Heart right ventricle (tissue), 16 donors: Measurements from ENCODE around the gene PEA15. TPM values are rescaled to one million over a fixed set of nuclear protein-coding genes. Genes with fewer than 3 reads are reported as not detected.

Experiments
- ATAC-seq, 8 donors: fragments of 200-7000 bp; cut with Tn5 transposase; one replicate each; pipeline ENCODE4 v1.9.1; 2020; ENCODE audit warnings: mild to moderate bottlenecking in 8 of 8, moderate library complexity in 8 of 8, moderate number of reproducible peaks in 1 of 8
- DNase-seq, 2 donors: peaks; one replicate each; pipeline ENCODE4 v3.0.0-alpha.2; 2020
- H3K27ac ChIP-seq, 10 donors: fragments of 200-600 bp; sonication (generic) in 2 of 10; one replicate each; pipeline versions ENCODE4 v1.5.0 to v1.8.0; 2020 to 2022; ENCODE audit warnings: mild to moderate bottlenecking in 3 of 10
- H3K27me3 ChIP-seq, 7 donors: fragments of 200-600 bp; one replicate each; pipeline ENCODE4 v1.8.0; 2021 to 2022; ENCODE audit warnings: mild to moderate bottlenecking in 2 of 7
- H3K36me3 ChIP-seq, 9 donors: fragments of 200-600 bp; sonication (generic) in 1 of 9; one replicate each; pipeline versions ENCODE4 v1.5.0 to v1.8.0; 2020 to 2022; ENCODE audit warnings: mild to moderate bottlenecking in 2 of 9
- H3K4me1 ChIP-seq, 9 donors: fragments of 200-600 bp; sonication (generic) in 1 of 9; one replicate each; pipeline versions ENCODE4 v1.5.0 to v1.8.0; 2020 to 2022; ENCODE audit warnings: mild to moderate bottlenecking in 4 of 9
- H3K4me3 ChIP-seq, 10 donors: fragments of 200-600 bp; sonication (generic) in 2 of 10; one replicate each; pipeline versions ENCODE4 v1.5.0 to v1.8.0; 2020 to 2022; ENCODE audit warnings: mild to moderate bottlenecking in 7 of 10, moderate library complexity in 2 of 10
- H3K9me3 ChIP-seq, 11 donors: fragments of 200-600 bp in 10 of 11; sonication (generic) in 2 of 11; one replicate each; pipeline versions ENCODE4 v1.5.0 to v1.8.0; 2013 to 2022; ENCODE audit warnings: mild to moderate bottlenecking in 2 of 11, control low read depth in 1 of 11, moderate library complexity in 1 of 11
- WGBS, 2 donors: extraction: QIAGEN DNeasy Blood & Tissue Kit; methylation state at CpG; one replicate each; pipeline ENCODE4 v1.1.7; 2013; ENCODE audit warnings: inconsistent platforms in 1 of 2; 5-methylcytosine and 5-hydroxymethylcytosine counted together
- intact Hi-C, 10 donors: fragments of 100-400 bp; cut with DNase I; formaldehyde crosslinking; loops; one replicate each; pipeline versions ENCODE4 v1.11.1 to v1.14.2; 2022
- polyA plus RNA-seq, 2 donors: library from polyadenylated mRNA; stranded (reverse); fragments of 200-250 nt; gene quantifications; one replicate each; pipeline ENCODE4 v1.2.3, GENCODE V29; 2013
- total RNA-seq, 10 donors: library from RNA; stranded (reverse); fragmentation: NEBNext Ultra II Directional in 3 of 10; extraction: Animal tissue kit (Norgen Biotek cat#: 25700) in 3 of 10; gene quantifications; one replicate each; pipeline versions ENCODE4 v1.2.1 to v1.2.4, GENCODE V29; 2021 to 2023
- TF ChIP-seq, protein P1 (sequence below), 9 donors: fragments of 200-600 bp; sonication (generic) in 2 of 9; IDR thresholded peaks; one replicate each; pipeline versions ENCODE4 v1.5.0 to v1.8.0; 2021 to 2022; ENCODE audit warnings: antibody characterized with exemption in 9 of 9, mild to moderate bottlenecking in 5 of 9, moderate library complexity in 1 of 9
- donor health status: Arrhythmogenic right ventricular cardiomyopathy.
- donor health status: ischemic (EF 13 %, LVEDD 7.1; RV severe dilation, severe dysfunction).
- donor health status: healthy with polysubstance abuse.
- donor health status: DM: no; HTN: yes; CAD: no.
- donor health status: DM: no; HTN: no; CAD: no.
- donor health status: ischemic (EF 25% LVEDD 6.9; RV normal size, moderate dysfunction).
- donor health status: ischemic (EF 25% LVEDD 5.7; RV mildly dilated, moderate dysfunction).
- donor health status: healthy.
- donor health status: DM: yes; HTN: yes; CAD: no.
- donor health status: Ischemic cardiomyopathy.
- donor health status: ischemic (EF 35%, LVEDD 5.7; RV mildly dilated, moderate dysfunction).
- donor health status: nonischemic (EF 11% LVEDD 7.7; RV severe dilation, severe dysfunction).
- donor health status: DM: yes; HTN: yes; CAD: no.
- donor health status: PGD.
- donor health status: ischemic (EF 29% LVEDD 5.4; RV normal size, mild dysfunction).
- donor health status: nonischemic (EF 23%, LVEDD 6.1; RV moderate dilation, normal function).

The PEA15 gene
- total and polyA plus RNA-seq, 12 donors: 213 to 536 (median 271) TPM

DNA sequence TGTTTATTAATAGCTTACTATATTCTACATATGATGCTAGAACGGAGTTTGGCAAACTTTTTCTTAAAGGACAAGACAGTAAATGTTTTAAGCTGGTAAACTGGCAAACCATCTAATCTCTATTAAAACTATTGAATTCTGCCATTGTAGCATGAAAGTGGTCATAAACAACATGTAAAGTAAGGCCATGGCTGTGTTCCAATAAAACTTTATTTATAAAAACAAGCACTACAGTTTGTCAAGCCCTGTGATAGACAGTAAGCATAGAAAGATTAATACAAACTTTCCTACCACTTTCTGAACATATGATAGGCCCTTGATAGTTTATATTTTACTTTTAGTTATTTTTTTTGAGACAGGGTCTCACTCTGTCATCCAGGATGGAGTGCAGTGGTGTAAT, 22.4 kb downstream of the PEA15 start:
- TF ChIP-seq, protein P1, sequence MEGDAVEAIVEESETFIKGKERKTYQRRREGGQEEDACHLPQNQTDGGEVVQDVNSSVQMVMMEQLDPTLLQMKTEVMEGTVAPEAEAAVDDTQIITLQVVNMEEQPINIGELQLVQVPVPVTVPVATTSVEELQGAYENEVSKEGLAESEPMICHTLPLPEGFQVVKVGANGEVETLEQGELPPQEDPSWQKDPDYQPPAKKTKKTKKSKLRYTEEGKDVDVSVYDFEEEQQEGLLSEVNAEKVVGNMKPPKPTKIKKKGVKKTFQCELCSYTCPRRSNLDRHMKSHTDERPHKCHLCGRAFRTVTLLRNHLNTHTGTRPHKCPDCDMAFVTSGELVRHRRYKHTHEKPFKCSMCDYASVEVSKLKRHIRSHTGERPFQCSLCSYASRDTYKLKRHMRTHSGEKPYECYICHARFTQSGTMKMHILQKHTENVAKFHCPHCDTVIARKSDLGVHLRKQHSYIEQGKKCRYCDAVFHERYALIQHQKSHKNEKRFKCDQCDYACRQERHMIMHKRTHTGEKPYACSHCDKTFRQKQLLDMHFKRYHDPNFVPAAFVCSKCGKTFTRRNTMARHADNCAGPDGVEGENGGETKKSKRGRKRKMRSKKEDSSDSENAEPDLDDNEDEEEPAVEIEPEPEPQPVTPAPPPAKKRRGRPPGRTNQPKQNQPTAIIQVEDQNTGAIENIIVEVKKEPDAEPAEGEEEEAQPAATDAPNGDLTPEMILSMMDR (IDR thresholded peaks at IDR 0.05): no peak
- 93 to 96% methylated on average over 1 of the region's 1 CpG for WGBS, 2 donors
- Histone ChIP-seq H3K4me1 (peaks cover 0 to 16% (median 0%) of the 10 kb centered on the region in 9 donors), H3K27me3 (no peaks in the 10 kb centered on the region), H3K36me3 (peaks cover 3 to 100% (median 95%) of the 10 kb centered on the region in 9 donors), H3K9me3 (no peaks in the 10 kb centered on the region), H3K4me3 (no peak overlapping the region), H3K27ac (no peak overlapping the region)
- DNase-seq (no peak), ATAC-seq (no peak)
- intact Hi-C loops: no loop called here

DNA sequence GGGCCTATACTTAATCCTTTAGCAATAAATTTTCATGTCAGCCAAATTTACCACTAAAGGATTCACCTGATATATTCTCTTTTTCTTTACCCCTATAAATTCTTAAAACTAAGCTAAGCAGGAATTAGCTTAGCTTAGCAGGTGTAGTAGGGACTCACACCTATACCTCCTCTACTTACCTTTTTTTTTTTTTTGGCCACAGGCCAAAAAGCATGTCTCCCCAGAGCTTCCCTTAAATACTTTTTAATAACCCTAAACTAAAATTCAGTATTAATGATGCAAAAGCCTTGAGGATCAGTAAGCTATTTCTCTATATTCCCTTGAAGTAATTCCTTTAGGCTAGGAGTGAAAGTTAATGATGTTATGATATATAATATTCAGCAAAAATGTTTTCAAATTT, 23.2 kb downstream of the PEA15 start:
- DNase-seq (no peak), ATAC-seq (no peak)
- H3K9me3 ChIP-seq: no peaks in the 10 kb centered on the region
- intact Hi-C loops: no loop called here
- H3K36me3 ChIP-seq: peaks cover 3 to 100% (median 95%) of the 10 kb centered on the region in 9 donors
- TF ChIP-seq, protein P1 (IDR thresholded peaks at IDR 0.05): no peak
- no peaks in the 10 kb centered on the region for H3K27me3 ChIP-seq
- no peak overlapping the region for H3K4me3 ChIP-seq
- H3K27ac ChIP-seq: no peak overlapping the region
- H3K4me1 ChIP-seq: peaks cover 0 to 16% (median 0%) of the 10 kb centered on the region in 9 donors

DNA sequence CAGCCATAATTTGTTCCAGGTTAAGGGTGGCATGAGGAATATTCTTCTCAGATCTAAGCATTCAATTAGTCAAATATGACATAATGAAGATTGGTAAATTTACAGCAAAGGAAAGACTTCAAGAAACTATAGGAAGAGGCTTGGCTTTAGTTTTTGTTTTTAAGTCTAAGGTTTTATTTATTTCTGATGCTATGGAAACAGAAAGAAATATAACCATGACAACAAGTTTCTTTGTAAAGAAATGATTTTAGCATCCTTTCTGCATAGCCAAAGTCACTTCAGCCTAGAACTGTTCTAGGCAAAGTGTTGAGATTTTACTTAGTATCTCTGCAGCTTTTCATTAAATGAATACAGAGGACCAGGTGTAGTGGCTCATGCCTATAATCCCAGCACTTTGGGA, 27.7 kb downstream of the PEA15 start:
- peaks cover 0 to 6% (median 0%) of the 10 kb centered on the region in 9 donors for H3K4me1 ChIP-seq
- H3K27ac ChIP-seq: no peak overlapping the region
- H3K27me3 ChIP-seq: no peaks in the 10 kb centered on the region
- ATAC-seq: no peak
- TF ChIP-seq, protein P1 (IDR thresholded peaks at IDR 0.05): no peak
- DNase-seq: no peak
- intact Hi-C loops: no loop called here
- H3K4me3 ChIP-seq: no peak overlapping the region
- no peaks in the 10 kb centered on the region for H3K9me3 ChIP-seq
- H3K36me3 ChIP-seq: peaks cover 0 to 100% (median 87%) of the 10 kb centered on the region in 9 donors

DNA sequence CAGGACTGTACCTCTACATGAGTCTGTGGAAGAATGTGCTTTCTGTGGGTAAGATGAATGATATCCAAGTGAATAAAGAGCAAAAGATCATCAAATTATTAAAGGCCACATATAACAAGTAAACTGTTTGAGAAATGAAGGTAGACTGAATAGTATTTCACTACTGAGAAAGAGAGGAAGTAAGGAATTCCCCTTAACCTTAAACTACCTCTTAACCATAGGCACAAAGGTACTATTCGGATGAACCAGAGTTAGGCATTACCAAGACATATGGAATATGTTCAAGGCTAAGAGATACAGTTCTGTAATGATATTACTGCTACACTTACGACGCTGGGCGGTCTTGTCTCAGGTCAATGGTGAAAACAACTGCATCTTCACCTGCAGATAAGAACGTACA, 31.6 kb downstream of the PEA15 start:
- H3K4me1 ChIP-seq: peaks cover 0 to 18% (median 0%) of the 10 kb centered on the region in 9 donors
- DNase-seq (no peak), ATAC-seq (no peak)
- no peak overlapping the region for H3K4me3 ChIP-seq
- H3K9me3 ChIP-seq: no peaks in the 10 kb centered on the region
- peaks cover 0 to 100% (median 66%) of the 10 kb centered on the region in 9 donors for H3K36me3 ChIP-seq
- H3K27ac ChIP-seq: no peak overlapping the region
- TF ChIP-seq, protein P1 (IDR thresholded peaks at IDR 0.05): no peak
- WGBS, 2 donors: 88 to 89% methylated on average over 5 of the region's 5 CpGs
- intact Hi-C loops: loop anchor here in 1 of 10 donors (5.0 kb wide), 1 partner anchor 65 kb away; no protein-coding TSS in a partner anchor
- no peaks in the 10 kb centered on the region for H3K27me3 ChIP-seq
